ENCODE results near the gene POLR3H. TPM values are rescaled to one million over a fixed set of nuclear protein-coding genes. Genes with fewer than 3 reads are reported as not detected.

Gene POLR3H
- polyA plus RNA-seq, 3 donors, result 9.4 to 19.0 (median 10.4) TPM

DNA sequence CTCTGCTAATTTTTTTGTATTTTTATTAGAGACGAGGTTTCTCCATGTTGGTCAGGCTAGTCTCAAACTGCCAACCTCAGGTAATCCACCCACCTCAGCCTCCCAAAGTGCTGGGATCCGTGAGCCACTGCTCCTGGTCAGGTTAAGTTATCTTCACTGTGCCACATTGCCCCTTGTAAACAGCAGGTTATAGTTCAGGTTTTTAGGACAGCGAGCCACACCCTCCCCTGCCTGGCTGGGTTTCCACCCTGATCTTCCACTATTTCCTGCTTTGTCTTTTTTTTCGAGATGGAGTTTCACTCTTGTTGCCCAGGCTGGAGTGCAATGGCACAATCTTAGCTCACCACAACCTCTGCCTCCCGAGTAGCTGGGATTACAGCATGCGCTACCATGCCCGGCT, 59.2 kb downstream of the POLR3H start:
- peaks cover 96% of the 10 kb centered on the region for H4K20me1 ChIP-seq (ENCODE audit: insufficient read depth, low read length)
- TF ChIP-seq, protein P1, sequence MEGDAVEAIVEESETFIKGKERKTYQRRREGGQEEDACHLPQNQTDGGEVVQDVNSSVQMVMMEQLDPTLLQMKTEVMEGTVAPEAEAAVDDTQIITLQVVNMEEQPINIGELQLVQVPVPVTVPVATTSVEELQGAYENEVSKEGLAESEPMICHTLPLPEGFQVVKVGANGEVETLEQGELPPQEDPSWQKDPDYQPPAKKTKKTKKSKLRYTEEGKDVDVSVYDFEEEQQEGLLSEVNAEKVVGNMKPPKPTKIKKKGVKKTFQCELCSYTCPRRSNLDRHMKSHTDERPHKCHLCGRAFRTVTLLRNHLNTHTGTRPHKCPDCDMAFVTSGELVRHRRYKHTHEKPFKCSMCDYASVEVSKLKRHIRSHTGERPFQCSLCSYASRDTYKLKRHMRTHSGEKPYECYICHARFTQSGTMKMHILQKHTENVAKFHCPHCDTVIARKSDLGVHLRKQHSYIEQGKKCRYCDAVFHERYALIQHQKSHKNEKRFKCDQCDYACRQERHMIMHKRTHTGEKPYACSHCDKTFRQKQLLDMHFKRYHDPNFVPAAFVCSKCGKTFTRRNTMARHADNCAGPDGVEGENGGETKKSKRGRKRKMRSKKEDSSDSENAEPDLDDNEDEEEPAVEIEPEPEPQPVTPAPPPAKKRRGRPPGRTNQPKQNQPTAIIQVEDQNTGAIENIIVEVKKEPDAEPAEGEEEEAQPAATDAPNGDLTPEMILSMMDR (IDR thresholded peaks at IDR 0.05), result no peak
- Mint-ChIP-seq H3K4me1 (peaks cover 23% of the 10 kb centered on the region), H3K36me3 (peaks cover 25 to 38% of the 10 kb centered on the region in 2 donors), H3K27ac (peak overlapping the region in 2 of 7 donors; percentile 37 to 51), H3K27me3 (ENCODE audit: low read depth in 3 of 3) (no peaks in the 10 kb centered on the region), H3K4me3 (no peak overlapping the region), H3K9me3 (no peaks in the 10 kb centered on the region)
- H2AFZ ChIP-seq (ENCODE audit: insufficient read depth, low read depth, low read length, poor library complexity, severe bottlenecking), result no peak overlapping the region
- H3K27me3 ChIP-seq (ENCODE audit: control insufficient read depth in 2 of 2, insufficient read depth in 2 of 2, low read length in 2 of 2), result no peaks in the 10 kb centered on the region
- no peak overlapping the region for H3K4me3 ChIP-seq (replicated peaks in 1 of 3; ENCODE audit: low read depth in 2 of 3, low read length in 3 of 3)
- H3K4me1 ChIP-seq (ENCODE audit: control insufficient read depth in 1 of 2, insufficient read depth in 2 of 2, low read length in 2 of 2), result peaks cover 7 to 10% of the 10 kb centered on the region in 2 donors
- H3K27ac ChIP-seq (ENCODE audit: low read depth in 1 of 2, low read length in 2 of 2), result no peak overlapping the region
- no peak overlapping the region for H3K4me2 ChIP-seq (replicated peaks; ENCODE audit: extremely low read depth, low read length, poor library complexity, severe bottlenecking)
- no peaks in the 10 kb centered on the region for H3K9me3 ChIP-seq (replicated peaks in 1 of 2; ENCODE audit: control insufficient read depth in 1 of 2, insufficient read depth in 1 of 2, low read length in 2 of 2)
- WGBS (ENCODE audit: insufficient coverage), result 86% methylated on average over 1 of the region's 7 CpGs
- intact Hi-C loops (cut with micrococcal nuclease), result no loop called here
- H3K36me3 ChIP-seq (replicated peaks in 1 of 2; ENCODE audit: control insufficient read depth in 1 of 2, insufficient read depth in 2 of 2, low read length in 2 of 2), result peaks cover 3 to 44% of the 10 kb centered on the region in 2 donors
- no peak overlapping the region for H3K9ac ChIP-seq (ENCODE audit: insufficient read depth, low read length, poor library complexity, severe bottlenecking)
- peaks cover 97% of the 10 kb centered on the region for H3K79me2 ChIP-seq (ENCODE audit: insufficient read depth, low read length)
- no peak for DNase-seq

DNA sequence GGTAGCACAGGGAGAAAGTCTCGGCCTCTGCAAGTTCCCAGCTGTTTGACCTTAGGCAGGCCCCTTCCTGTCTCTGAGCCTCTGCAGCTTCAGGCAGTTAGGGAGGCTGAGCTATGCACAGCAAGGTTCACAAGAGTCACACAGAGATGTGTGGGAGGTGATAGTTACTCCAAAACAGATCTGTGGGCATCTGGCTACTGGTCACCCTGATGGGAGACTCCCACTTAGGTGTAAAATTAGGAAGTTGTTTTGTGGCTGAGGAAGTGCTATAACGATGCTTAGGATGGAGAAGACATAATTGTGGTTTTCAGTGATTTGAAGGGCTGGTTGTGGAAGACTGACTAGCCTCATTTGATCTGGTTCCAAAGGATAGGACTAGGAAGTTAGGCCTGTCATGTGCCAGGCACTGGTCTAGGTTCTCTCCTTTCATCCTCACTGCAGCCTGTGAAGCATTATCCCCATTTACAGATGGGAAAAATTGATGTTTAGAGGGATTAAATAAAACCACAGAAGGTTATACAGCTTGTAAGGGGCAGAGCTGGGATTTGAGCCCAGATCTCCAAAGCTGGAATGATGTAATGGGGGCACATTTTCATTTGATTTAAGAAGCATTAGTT, 61.8 kb downstream of the POLR3H start:
- Mint-ChIP-seq H3K36me3 (peaks cover 15 to 40% of the 10 kb centered on the region in 2 donors), H3K4me3 (no peak overlapping the region), H3K9me3 (no peaks in the 10 kb centered on the region), H3K4me1 (peaks cover 36% of the 10 kb centered on the region), H3K27me3 (ENCODE audit: low read depth in 3 of 3) (no peaks in the 10 kb centered on the region), H3K27ac (peak overlapping the region in 5 of 7 donors; percentile 2 to 76 (median 10))
- Histone ChIP-seq H3K4me2 (replicated peaks; ENCODE audit: extremely low read depth, low read length, poor library complexity, severe bottlenecking) (no peak overlapping the region), H3K79me2 (ENCODE audit: insufficient read depth, low read length) (peaks cover 97% of the 10 kb centered on the region), H4K20me1 (ENCODE audit: insufficient read depth, low read length) (peaks cover 96% of the 10 kb centered on the region), H3K9me3 (replicated peaks in 1 of 2; ENCODE audit: control insufficient read depth in 1 of 2, insufficient read depth in 1 of 2, low read length in 2 of 2) (no peaks in the 10 kb centered on the region), H2AFZ (ENCODE audit: insufficient read depth, low read depth, low read length, poor library complexity, severe bottlenecking) (no peak overlapping the region), H3K27me3 (ENCODE audit: control insufficient read depth in 2 of 2, insufficient read depth in 2 of 2, low read length in 2 of 2) (no peaks in the 10 kb centered on the region), H3K4me1 (ENCODE audit: control insufficient read depth in 1 of 2, insufficient read depth in 2 of 2, low read length in 2 of 2) (peaks cover 7 to 10% of the 10 kb centered on the region in 2 donors), H3K4me3 (replicated peaks in 1 of 3; ENCODE audit: low read depth in 2 of 3, low read length in 3 of 3) (no peak overlapping the region), H3K9ac (ENCODE audit: insufficient read depth, low read length, poor library complexity, severe bottlenecking) (no peak overlapping the region), H3K27ac (ENCODE audit: low read depth in 1 of 2, low read length in 2 of 2) (peak overlapping the region in 1 of 2 donors; percentile 53), H3K36me3 (replicated peaks in 1 of 2; ENCODE audit: control insufficient read depth in 1 of 2, insufficient read depth in 2 of 2, low read length in 2 of 2) (peaks cover 6 to 41% of the 10 kb centered on the region in 2 donors)
- peak in 1 of 3 donors; percentile 21 for DNase-seq
- WGBS (ENCODE audit: insufficient coverage), result 19% methylated on average over 2 of the region's 2 CpGs
- TF ChIP-seq, protein P1 (IDR thresholded peaks at IDR 0.05), result no peak
- intact Hi-C loops (cut with micrococcal nuclease), result no loop called here

Data from CD14-positive monocyte (primary cell).